Left colon (tissue), 2 donors: ENCODE measurements around the gene BRICD5. TPM values are rescaled to one million over a fixed set of nuclear protein-coding genes. Genes with fewer than 3 reads are reported as not detected.
"Not testable (repeated sequence)": the region's sequence is repeated elsewhere in the genome, so short reads cannot be mapped to it uniquely, and the experiment has no call there.

Experiments
- ATAC-seq: fragments of 200-7000 bp; cut with Tn5 transposase; one replicate; pipeline ENCODE4 v1.9.1; 2020; ENCODE audit warnings: mild to moderate bottlenecking, moderate library complexity
- DNase-seq, 2 donors: peaks; one replicate each; pipeline ENCODE4 v3.0.0-alpha.2; 2020
- intact Hi-C, 2 donors: fragments of 100-400 bp; cut with DNase I in 1 of 2; cut with micrococcal nuclease in 1 of 2; formaldehyde crosslinking; loops; one replicate each; pipeline versions ENCODE4 v1.11.2 to v1.14.0; 2022; cut with DNase I, micrococcal nuclease
- long read RNA-seq: library from polyadenylated mRNA; unstranded; transcript quantifications from one replicate; pipeline ENCODE4 v2.0.0, GENCODE V29; 2021
- total RNA-seq, 2 donors: library from RNA; stranded (reverse); fragmentation: NEBNext Ultra II Directional; extraction: Animal tissue kit (Norgen Biotek cat#: 25700); gene quantifications; one replicate each; pipeline ENCODE4 v1.2.1, GENCODE V29; 2021
- donor health status: DM: no; HTN: no; CAD: no.
- donor health status: DM: yes; HTN: yes; CAD: no.

BRICD5 gene
- total RNA-seq: 10 to 100 TPM in 1 of 2 donors, 1 to 10 TPM in 1; 6.1 to 14.4 TPM
- long read RNA-seq, partial matches to known transcripts: 2 of 5 reads
- long read RNA-seq, other reads (novel, unspliced or antisense): 1 of 5 reads

DNA sequence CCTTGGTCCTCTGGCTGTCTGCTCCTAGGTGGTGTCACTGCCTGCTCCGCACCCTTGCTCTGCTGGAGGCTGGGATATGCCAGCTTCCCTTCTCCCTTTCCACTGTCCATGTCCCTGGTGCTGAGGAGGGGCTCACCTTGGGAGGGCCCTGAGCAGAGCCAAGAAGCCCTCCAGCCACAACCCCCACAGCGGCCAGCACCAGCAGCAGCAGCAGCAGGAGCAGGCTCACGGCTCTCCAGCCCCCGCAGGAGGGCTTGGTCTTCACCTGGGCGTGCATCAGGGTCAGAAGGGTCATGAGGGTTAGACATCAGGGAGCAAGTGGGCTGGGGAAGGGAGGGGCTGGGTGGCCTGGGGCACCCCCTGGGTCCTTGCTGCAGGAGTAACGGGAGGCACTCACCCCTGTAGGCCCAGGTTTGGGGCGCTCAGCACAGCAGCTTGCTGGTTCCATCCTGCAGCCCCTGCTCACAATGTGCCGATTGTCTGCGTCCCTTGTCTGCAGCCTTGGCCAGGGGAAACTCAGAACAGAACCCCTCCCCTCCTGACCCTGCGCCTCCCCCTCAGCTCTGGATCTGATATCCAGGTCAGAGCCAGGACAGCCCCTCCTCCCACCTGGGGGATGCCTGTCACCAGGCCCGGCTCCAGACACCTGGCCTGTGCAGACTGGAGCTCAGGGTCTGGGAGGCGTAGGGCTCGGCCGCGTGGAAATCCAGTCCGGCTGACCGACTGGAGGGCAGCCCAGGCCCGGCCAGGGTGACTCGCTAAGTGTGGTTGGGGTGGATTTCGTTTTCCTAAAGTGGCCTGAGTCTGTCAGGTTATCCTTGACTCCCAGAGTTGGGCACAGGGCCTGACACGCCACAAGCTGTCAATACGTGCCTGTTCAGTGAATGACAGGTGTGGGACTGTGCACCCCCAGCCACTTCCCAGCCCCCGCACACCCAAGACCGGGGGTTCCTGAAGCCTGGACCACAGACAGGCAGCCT is at the start of gene BRICD5:
BRICD5 (minus strand) TSS at position 478 of the 980 bp plus-strand sequence; CDS start at position 448, 30 bp downstream.
- ATAC-seq (no peak), DNase-seq (no peak)
- intact Hi-C loops: no loop called here

DNA sequence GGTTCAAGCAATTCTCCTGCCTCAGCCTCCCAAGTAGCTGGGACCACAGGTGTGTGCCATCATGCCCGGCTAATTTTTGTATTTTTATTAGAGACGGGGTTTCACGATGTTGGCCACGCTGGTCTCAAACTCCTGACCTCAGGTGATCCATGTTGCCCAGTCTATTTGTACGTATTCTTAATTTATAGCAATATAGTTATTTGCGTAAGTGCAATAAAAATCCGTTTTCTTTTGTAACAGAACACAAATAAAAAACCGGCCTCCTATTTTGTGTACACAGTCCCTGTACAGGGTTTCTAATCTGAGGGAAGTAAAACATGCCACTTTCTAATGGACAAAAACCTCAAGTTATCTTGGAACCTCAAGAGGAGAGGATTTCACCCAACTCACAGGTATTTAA is 49.6 kb upstream of the BRICD5 start:
- intact Hi-C loops: no loop called here
- ATAC-seq (no peak), DNase-seq (no peak)

DNA sequence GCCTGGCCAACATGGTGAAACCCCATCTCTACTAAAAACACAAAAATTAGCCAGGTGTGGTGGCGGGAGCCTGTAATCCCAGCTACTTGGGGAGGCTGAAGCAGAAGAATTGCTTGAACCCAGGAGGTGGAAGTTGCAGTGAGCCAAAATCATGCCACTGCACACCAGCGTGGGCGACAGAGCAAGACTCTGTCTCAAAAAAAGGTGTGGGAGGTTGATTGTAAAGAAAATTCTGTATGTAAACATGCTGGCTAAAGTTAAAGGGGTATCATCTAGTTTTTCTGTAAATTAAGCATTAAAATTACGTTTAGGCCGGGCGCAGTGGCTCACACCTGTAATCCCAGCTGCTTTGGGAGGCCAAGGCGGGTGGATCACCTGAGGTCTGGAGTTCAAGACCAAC is 47.9 kb upstream of the BRICD5 start:
- DNase-seq, intact Hi-C loops, ATAC-seq: not testable (repeated sequence)

DNA sequence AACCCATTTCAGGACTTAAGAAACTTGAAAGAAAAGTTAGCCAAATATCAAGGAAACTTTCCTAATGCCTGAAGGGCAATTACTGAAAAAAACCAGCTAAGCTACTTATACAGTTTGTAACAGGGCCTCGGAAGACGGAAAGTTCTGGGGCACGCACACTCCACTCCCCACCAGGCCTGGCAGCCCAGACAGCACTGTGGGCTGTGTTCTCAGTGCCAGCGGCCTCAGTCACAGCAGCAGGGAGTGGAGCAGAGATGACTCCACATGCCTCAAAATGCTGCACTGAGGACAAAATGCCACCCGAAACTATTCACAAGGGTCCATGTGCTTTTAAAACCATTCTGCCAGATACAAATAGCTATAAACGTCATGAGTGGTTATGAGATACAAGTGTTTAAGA is 47.1 kb upstream of the BRICD5 start:
- no peak for ATAC-seq
- intact Hi-C loops: no loop called here
- DNase-seq: no peak

DNA sequence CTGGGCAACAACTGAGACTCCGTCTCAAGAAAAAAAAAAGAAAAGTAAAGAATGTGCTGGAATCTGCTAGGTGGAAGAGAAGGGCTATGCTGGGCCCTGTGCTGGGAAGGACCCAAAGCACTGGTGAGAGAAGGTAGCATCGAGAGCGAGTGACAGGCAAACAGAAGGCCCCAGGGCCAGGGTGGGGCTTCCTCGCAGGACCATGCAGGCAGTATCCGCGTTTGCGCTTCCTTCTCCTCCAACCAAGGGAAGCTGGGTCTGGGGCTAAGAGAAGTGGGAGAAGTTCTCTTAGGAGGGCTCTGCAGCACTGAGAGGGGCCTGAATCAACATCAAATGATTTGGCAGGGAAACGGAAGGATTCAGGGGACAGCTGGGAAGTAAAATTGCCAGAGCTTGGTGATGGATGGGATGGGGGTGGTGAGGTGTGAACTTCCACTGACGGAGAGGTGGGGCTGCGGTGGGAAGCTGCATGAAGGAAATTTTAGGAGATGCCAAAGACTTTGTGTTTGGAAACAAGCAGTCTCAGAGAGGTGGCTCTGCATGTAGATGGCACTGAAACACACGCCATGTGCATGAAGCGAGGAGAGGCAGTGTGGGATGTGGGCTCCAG is 46.0 kb upstream of the BRICD5 start:
- DNase-seq (no peak), ATAC-seq (no peak)
- intact Hi-C loops: no loop called here

DNA sequence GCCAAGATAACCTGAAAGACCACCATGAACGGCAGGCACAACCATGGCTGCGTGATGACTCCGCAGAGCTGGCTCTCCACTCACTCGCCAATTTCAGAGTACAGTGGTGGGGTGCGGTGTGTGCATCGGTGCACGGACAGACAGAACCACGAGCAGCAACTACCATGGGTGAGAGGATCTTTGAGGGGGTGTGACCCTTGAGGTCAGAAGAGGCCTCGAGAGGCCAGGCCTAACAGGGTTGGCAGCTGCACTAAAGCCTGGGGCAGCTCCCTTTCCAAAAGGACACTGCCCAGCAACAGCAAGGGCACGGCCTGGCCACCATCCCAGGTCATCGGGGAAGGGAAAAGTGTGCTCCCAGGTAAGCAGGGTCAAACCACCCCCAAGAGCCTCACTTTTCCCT is 42.6 kb upstream of the BRICD5 start:
- DNase-seq (no peak), ATAC-seq (no peak)
- intact Hi-C loops: no loop called here

DNA sequence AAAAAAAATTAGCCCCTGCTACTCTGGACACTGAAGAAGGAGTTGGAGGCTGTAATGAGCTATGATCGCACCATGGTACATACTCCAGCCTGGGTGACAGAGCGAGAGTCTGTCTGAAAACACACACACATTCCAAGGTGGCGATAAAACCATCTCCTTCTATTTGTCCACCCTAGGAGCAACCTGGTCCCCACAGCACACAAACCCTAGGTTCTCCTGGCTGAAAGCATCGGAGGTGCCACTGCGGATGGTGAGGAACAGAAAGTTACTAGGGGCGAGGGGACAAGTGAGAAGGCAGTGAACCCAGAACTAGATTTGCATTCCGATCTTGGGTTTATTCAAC is 42.1 kb upstream of the BRICD5 start:
- no peak for ATAC-seq

DNA sequence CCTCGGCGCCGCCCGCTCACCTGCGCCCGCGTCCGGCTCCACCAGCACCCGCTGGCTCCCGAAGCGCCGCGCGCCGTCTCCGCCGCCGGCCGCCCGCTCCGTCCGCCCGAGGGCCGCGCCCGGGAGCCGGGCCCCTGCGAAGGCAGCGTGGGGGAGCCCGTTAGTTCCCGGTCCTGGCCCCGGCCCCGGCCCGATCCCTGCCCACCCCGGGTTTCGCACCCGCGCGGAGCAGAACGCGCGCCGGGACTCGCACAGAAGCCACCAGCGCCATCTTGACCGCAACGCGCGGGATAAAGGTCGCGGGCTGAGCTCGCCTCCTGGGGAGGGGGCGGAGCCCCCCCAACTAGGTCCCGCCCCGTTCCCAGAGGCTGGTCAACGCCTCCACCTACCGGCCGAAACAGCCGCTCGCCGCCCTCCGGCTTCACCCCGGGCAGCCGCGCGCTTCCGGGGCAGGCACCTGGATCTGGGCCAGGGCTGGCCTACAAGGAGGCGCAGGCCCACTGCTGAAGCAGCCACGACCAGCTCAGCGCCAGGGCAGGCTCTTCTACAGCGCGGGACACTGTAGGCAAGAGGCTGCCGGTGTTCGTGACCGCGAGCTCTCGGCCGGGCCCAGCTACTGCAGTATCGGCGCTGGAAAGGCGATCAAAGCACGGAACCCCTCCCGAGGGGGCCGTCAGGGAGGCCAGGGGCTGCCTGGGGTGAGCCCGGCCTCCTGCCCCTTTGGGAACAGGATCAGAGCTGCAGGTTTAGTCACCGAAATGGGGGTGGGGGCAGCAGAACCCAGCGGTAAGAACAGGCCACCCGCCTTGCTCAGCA is 40.8 kb upstream of the BRICD5 start, which contains the start of gene ECI1:
ECI1 (minus strand) TSS at position 292 of the 816 bp plus-strand sequence; CDS start at position 271, 21 bp downstream.
- ATAC-seq (peak; percentile 94), DNase-seq (peak; percentile 96 to 98)
- intact Hi-C loops: no loop called here

More for the DNA sequence above, 42.1 kb upstream of the BRICD5 start:
- no peak for DNase-seq
- intact Hi-C loops: no loop called here

DNA sequence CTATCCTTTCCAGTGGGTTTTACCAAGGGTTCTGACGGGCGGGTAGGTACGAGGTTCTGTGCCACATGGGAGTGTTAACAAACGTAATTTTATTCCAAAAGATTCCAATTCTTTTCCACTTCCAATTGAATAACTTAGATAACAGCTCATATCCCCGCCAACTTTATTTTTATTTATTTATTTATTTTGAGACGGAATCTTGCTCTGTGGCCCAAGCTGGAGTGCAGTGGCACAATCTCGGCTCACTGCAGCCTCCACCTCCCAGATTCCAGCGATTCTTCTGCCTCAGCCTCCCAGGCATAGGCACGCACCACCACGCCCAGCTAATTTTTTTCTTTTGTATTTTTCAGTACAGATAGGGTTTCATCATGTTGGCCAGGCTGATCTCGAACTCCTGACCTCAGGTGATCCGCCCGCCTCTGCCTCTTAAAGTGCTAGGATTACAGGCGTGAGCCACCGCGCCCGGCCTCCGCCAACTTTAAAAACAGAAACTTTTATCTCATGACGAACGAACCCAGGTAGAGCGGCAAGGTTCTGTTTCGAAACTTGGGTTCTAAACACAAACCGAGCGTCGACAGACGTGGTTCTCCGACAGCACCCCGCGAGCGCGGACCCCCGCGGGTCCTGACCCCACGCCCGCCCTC is 40.1 kb upstream of the BRICD5 start:
- intact Hi-C loops: no loop called here
- ATAC-seq (peak; percentile 36), DNase-seq (peak in 1 of 2 donors; percentile 71)

DNA sequence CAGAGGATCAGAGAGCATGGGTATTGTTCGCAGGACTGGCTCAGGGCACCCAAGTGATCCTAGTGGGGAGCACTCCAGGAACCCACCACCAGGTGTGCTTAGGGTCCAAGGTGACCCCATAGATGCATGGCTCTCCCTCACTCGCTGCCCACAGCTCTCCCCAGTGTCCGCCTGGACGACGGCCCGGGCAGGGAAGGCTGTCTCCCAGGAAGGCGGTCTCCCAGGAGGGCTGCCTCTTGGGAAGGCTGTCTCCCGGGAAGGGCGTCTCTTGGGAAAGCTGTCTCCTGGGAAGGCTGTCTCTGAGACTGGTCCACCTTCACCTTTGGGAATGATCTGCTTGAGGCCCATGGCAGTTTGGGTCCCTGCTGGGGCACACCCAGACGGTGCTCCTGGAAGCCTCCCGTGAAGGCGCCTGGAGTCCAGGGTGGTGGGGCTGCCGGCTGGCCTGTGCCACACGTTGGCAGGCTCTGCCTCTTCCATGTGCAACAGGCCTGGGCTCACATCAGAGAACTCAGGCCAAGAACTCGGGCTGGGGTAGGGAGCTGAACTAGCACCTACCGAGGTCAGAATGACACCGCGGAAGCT is 35.7 kb upstream of the BRICD5 start:
- intact Hi-C loops: no loop called here

DNA sequence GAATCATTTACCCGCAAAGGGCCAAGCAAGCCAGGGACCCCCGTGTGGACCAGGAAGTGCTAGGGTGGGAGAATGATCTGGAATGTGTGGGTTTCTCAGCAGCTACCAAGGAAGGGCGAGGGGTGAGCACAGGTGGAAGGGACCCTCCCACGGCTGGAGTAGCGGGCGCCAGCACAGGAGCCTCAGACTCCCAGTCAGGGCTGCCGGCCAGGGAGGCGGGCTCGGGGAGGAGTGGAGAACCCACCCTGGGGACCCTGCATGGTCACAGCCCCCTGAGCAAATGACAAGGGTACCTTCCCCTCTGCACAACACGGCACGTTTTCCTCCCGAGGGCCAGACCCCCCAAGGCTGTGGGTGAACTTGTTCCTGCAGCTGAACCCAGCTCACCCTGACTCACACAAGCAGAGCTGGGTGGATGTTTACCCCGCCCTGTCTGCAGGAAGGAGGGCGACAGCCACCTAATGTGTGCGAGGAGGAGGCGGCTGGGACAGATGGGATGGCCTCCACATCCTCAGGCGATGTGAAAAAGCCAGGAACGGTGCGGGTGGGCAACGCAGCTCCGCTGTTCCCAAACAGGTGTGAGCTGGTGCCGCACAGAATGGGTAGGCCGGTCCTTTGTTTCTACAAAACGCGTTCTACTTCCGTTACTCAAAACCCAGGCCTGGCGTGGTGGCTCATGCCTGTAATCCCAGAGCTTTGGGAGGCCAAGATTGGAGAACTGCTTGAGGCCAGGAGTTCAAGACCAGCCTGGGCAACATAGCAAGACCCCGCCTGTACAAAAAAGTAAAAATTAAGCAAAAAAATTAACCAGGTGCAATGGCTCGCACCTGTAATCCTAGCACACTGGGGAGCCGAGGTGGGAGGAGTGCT is 34.5 kb upstream of the BRICD5 start:
- DNase-seq (no peak), ATAC-seq (no peak)
- intact Hi-C loops: no loop called here

More for the DNA sequence above, 35.7 kb upstream of the BRICD5 start:
- DNase-seq (no peak), ATAC-seq (no peak)

DNA sequence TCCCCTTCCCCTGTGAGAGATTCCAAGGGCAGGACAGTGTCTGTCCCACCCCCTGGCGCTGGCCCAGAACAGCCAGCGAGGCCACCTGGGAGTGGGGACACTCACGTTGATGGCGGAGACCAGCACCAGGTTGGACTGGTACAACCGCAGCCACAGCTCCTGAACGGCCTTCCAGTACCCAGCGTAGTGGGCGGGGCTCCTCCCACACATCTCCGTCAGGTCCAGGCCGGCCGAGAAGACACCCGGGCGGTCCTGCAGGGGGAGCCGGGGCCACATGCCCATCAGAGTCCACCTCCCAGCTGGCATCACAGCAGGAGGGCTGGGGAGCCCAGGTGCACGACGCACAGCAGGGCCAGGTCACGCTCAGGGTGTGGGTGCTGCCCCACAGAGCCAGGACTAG is 33.6 kb upstream of the BRICD5 start:
- ATAC-seq (peak; percentile 3), DNase-seq (no peak)
- intact Hi-C loops: no loop called here

DNA sequence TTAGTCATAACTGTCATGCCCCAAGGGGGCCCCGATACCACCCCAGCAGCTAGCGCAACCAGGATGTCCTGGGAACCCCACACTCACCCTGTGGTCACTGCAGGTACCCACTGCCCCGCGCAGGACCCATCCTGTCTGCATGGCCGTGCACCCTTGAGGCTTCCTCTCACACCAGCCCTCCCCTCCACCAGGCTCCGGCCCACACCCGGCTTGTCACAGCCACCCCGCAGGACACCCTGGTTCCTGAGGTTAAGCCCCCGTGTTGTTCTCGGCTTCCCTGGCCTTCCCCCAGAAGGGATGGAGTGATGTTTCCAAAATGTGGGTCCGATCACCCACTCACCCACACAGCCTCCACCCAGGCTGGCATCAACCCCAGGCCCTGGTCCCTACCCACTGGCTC is 33.1 kb upstream of the BRICD5 start:
- intact Hi-C loops: no loop called here
- no peak for DNase-seq
- ATAC-seq: no peak

DNA sequence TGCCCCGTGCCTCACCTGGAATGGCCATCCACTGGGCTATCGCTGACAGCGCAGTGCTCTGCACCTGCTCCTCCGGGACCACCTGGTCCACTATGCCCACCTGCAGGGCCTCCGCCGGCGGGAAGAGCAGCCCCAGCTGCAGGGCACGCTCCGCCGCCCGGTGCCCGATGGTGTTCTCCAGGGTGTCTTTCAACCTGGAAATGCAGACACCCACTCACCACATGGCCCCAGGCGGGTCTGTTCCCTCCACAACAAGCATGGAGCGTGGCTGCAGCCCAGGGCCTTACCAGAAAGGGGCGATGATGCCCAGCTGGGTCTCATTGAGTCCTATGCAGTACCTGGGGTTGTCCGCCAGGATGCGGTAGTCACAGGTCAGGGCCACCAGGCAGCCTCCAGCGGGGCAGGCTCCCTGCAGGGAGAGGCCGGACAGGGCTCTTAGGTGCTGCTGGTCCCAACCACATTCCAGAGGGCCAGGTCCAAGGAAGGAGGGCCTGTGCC is 32.4 kb upstream of the BRICD5 start:
- ATAC-seq: no peak
- DNase-seq: no peak
- intact Hi-C loops: no loop called here

DNA sequence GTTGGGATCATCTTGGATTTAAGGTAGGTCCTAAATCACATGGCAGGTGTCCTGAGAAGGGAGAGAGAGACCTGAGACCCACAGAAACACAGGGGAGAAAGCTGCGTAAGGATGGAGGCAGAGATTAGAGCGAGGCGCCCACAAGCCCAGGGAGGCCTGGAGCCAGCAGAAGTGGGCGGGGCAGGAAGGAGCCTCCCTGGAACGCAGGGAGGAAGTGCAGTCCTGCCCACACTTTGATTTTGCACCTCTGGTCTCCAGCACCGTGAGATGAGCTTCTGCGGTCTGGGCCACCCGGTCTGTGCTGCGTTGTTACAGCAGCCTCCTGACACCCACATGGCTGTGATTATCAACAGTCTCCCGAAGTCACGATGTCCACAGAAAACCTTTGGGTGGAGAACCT is 31.9 kb upstream of the BRICD5 start:
- intact Hi-C loops: no loop called here
- DNase-seq: no peak
- peak; percentile 30 for ATAC-seq

DNA sequence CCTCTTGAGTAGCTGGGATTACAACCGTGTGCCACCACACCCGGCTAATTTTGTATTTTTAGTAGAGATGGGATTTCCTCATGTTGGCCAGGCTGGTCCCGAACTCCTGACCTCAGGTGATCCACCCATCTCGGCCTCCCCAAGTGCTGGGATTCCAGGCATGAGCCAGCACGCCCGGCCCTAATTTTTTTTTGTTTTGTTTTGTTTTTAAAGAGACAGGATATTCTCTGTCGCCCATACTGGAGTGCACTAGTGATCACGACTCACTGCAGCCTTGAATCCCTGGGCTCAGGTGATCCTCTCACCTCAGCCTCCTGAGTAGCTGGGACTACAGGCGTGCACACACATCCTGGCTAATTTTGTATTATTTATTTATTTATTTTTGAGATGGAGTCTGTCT is 29.7 kb upstream of the BRICD5 start:
- ATAC-seq, intact Hi-C loops: not testable (repeated sequence)

More for the DNA sequence above, 29.7 kb upstream of the BRICD5 start:
- not testable (repeated sequence) for DNase-seq
